ENCODE measurements around the gene S100A11.

Gene S100A11

DNA sequence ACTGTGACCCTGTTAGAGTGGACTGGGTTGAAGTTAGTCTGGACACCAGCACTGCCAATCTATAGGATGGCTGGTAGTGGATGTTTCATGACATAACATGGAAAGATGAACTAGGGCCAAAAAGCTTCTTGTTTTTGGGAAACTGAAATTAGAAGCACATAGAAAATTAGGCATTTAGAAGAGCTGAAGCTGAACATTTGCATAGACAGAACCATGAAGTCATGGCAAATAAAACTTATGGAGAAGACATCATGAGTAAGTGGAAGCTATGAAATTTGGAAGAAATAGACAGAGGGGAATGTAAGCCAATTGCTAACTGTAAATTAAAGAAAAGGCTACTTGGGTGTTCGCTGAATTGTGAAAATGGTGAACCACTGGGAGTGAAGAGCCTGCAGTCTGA, 2.7 kb upstream of the S100A11 start:
- no peak for DNase-seq (ENCODE audit: low spot score)

DNA sequence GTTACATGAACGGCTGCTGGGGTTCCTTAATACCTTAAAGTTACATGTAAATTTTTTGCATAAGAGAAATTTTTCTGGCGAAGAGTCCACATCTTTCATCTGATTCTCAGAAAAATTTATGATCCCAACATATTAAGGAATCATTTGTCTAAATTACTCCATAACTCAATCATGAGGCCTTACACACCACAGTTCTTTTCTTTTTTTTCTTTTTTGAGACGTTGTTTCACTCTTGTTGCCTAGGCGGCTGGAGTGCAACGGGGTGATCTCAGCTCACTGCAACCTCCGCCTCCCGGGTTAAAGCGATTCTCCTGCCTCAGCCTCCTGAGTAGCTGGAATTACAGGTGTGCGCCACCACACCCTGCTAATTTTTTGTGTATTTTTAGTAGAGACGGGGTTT, 2.1 kb upstream of the S100A11 start:
- DNase-seq (ENCODE audit: low spot score) = no peak

GRCh38 chr1:152035539-152036266, 1.1 kb downstream of the S100A11 start:
- DNase-seq (ENCODE audit: low spot score) = no peak

DNA sequence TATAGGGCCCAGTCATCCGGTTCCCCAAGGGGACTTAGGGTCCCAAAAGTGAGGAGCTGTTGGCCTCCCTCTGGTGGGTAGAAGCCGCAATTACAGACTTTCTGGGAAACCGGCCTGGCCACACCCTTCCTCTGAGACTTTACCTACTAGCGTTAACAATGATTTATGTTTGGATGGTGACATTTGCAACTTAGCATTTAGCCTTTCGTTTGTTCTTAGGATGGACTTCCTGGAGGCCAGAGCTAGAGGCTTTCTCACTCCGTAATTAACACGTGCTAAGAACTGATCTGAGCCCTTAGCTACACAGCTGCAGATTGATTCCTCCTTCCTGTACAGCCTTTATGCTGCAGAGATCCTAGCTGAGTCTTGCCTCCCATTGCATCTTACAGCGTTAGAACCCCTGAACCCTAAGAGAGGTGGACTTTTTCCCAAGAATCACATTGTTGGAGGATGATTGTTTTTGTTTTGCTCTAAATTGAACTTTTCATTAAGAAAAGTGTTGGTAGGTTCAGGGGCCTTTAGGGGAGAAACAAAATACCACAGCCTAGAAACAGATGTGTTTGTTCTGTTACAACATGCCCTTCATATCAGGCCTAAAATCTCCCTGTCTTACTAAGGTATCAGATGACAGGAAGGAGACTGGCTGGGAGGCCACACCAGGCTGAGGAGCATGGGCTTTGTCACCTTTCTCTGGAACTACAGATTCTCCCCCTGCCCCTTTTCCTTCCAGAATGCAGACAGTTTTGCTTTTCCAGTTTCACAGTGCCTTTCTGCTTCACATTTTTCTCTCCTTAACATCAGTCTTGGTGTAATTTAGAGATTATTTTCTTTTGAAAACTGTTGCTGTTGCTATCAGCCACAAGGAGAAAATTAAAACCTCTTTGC, 1.9 kb downstream of the S100A11 start:
- no peak for DNase-seq (ENCODE audit: low spot score)

DNA sequence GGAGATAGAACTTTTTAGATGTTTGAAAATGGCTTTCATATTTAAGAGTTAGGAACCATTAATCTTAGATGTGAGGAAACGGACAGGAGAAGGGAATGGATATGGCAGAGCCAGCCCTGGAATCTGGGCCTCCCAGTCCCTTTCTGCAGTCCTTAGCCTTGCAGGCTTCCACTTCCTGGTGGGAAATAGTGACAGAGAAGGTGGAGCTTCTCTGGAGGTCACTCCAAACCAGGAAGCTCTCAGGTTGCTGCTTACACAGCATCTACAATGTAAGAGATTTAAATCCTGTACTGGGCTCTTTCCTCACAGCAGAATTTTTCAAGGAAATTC, 2.5 kb downstream of the S100A11 start:
- DNase-seq (ENCODE audit: low spot score) = no peak

DNA sequence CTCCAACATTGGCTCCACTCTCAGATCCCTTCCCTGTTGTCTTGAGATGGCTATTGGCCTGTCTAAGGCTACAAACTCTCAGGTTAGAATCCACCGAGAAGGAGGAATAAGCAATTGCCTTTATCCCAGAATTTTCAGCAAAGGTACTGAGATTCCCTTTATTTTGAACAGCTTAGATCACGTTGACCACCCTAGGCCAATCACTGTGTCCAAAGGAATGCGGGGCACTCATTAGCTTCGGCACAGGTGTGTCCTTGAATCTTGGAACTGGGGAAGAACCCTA, 6.9 kb downstream of the S100A11 start:
- no peak for DNase-seq (ENCODE audit: low spot score)

- DNase-seq (ENCODE audit: low spot score) = no peak
Observed at GRCh38 chr1:152029144-152029928, 7.5 kb downstream of the S100A11 start.

GRCh38 chr1:152026895-152027294, 9.9 kb downstream of the S100A11 start:
- no peak for DNase-seq (ENCODE audit: low spot score)

DNA sequence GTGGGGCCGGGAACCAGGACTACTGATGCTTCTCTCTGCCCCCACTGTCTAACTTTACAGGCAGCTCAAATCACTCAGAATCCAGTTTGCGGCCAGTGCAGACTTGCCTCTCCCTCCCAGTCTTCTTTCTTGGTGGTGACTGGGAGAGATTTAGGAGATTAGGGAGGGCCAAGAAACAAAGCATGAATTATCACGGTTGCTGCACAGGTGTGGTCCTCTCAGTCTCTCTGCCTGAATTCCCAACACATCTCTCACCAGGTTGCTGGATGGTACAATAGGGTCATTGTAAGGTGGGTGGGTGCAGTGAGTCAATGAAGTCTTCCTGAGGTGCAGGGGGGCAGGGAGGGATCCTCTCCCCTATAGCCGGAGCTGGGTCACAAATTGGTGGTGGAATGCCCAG, 12.6 kb downstream of the S100A11 start:
- no peak for DNase-seq (ENCODE audit: low spot score)

- no peak for DNase-seq (ENCODE audit: low spot score)
Observed at GRCh38 chr1:152023221-152023620, 13.6 kb downstream of the S100A11 start.

GRCh38 chr1:152022474-152022873, 14.3 kb downstream of the S100A11 start:
- no peak for DNase-seq (ENCODE audit: low spot score)

GRCh38 chr1:152021569-152021968, 15.2 kb downstream of the S100A11 start:
- DNase-seq (ENCODE audit: low spot score) = no peak

- no peak for DNase-seq (ENCODE audit: low spot score)
Observed at GRCh38 chr1:152020849-152021248, 16.0 kb downstream of the S100A11 start.

- DNase-seq (ENCODE audit: low spot score) = no peak
Observed at GRCh38 chr1:152018537-152018936, 18.3 kb downstream of the S100A11 start.

- no peak for DNase-seq (ENCODE audit: low spot score)
Observed at GRCh38 chr1:152015766-152016165, 21.0 kb downstream of the S100A11 start.

DNA sequence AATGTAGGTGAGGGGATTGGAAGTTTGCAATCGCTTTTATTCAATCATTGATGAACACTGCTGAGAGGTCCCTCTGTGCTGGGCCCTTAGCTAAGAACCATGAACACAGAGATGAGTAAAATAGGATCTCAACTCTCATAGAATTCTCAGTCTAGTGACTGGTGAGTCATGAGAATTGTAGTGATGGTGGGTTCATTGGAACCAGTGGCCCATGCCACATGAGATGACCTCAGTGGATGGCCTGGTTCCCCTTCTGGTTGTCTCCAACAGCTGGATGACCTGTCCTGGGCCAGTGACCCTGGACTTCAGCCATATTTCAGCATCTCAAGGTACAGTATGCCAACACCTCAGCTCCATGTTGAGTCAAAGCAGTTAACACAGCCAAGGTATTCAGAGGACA, 21.9 kb downstream of the S100A11 start:
- DNase-seq (ENCODE audit: low spot score) = no peak

DNA sequence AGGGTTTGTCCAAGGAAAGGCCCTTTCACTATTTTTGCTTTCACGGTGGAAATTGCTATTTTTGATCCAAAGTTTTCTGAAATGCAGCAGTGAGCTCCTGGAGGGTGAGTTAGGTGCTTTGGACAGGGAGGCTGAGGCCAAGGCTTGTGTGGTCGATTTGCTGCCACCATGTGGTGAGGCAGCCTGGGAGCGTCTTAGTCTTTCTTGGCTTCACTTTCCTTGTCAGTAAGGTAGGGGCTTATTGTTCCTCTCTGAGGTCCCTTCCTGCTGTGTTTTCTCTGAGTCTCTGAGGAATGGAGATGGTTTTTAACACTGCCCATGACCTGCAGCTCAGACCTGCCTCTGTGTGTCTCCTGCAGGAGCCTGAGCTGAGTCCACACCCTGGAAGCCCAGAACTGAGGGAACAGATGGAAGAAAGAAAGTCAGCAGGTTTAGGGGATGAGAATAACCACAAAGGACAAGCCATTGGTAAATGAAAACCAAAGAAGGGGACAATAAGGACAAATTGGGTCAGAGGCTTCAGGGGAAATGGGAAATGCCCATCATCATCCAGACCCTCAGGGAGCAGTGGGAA, 23.1 kb downstream of the S100A11 start:
- DNase-seq (ENCODE audit: low spot score) = peak; percentile 40

- no peak for DNase-seq (ENCODE audit: low spot score)
Observed at GRCh38 chr1:152009691-152010090, 27.1 kb downstream of the S100A11 start.

- DNase-seq (ENCODE audit: low spot score) = no peak
Observed at GRCh38 chr1:152007047-152007446, 29.8 kb downstream of the S100A11 start.

DNA sequence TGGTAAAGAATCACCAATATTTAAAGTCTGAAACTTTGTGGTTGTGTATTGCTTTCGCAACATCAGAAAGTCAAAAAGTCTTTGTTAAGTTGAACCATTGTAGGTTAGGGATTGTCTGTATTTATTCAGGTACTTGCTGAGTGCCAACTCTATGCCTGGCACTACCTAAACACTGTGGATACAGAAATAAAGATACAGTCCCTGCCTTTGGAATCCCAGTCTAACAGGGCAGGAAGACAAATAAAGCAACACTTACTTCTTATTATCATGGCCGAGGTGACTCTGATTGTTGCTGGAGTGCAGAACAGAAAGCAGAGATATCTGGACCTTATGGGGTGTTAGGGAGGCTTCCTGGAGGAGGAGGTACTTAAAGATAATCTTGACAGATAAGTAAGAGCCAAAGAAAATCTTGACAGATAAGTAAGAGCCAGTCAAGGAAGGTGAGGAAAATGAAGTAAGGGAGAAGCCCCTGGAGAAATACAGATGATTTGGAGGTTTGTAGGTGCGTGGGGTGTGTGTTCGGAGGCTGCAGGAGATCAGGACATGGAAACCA, 31.4 kb downstream of the S100A11 start:
- DNase-seq (ENCODE audit: low spot score) = no peak

GRCh38 chr1:152003846-152004442, 32.9 kb downstream of the S100A11 start:
- no peak for DNase-seq (ENCODE audit: low spot score)

- DNase-seq (ENCODE audit: low spot score) = no peak
Observed at GRCh38 chr1:152002960-152003359, 33.8 kb downstream of the S100A11 start.

Measured in Ammon's horn (tissue), 1 donor.